Breast epithelium (tissue), 4 donors: Measurements from ENCODE around the gene CNOT1. TPM values are rescaled to one million over a fixed set of nuclear protein-coding genes. Genes with fewer than 3 reads are reported as not detected.

ENCODE experiments used
- DNase-seq, 2 donors: peaks; one replicate each; pipeline ENCODE4 v3.0.0-alpha.2; 2019; ENCODE audit warnings: low spot score in 2 of 2
- H3K27ac ChIP-seq, 2 donors: fragments of 200-600 bp; sonication (generic) in 1 of 2; one replicate each; pipeline ENCODE4 v1.5.1; 2016 to 2019; ENCODE audit warnings: mild to moderate bottlenecking in 1 of 2
- H3K27me3 ChIP-seq, 2 donors: fragments of 200-600 bp; sonication (generic) in 1 of 2; one replicate each; pipeline versions ENCODE4 v1.5.1 to v1.6.0; 2017 to 2019; ENCODE audit warnings: control low read depth in 1 of 2, mild to moderate bottlenecking in 1 of 2
- H3K36me3 ChIP-seq: fragments of 200-600 bp; one replicate; pipeline ENCODE4 v1.5.1; 2019
- H3K4me1 ChIP-seq, 2 donors: fragments of 200-600 bp; sonication (generic); one replicate each; pipeline ENCODE4 v1.5.1; 2016 to 2019; ENCODE audit warnings: control low read depth in 1 of 2
- H3K4me3 ChIP-seq, 3 donors: fragments of 200-600 bp; sonication (generic); 1 replicate in 2 of 3; 2 replicates in 1 of 3; pipeline ENCODE4 v1.5.1; 2016 to 2019; ENCODE audit warnings: mild to moderate bottlenecking in 3 of 3, moderate library complexity in 2 of 3
- H3K9me3 ChIP-seq, 2 donors: fragments of 200-600 bp; sonication (generic) in 1 of 2; one replicate each; pipeline ENCODE4 v1.5.1; 2016 to 2019; ENCODE audit warnings: control low read depth in 1 of 2
- CTCF ChIP-seq, 3 donors: fragments of 450-650 bp; IDR thresholded peaks; one replicate each; pipeline ENCODE4 v1.5.1; 2016 to 2017; ENCODE audit warnings: antibody characterized with exemption in 3 of 3, mild to moderate bottlenecking in 3 of 3, moderate library complexity in 3 of 3
- POLR2A ChIP-seq: fragments of 450-650 bp; IDR thresholded peaks from one replicate; pipeline ENCODE4 v1.6.1; 2016; ENCODE audit warnings: antibody characterized with exemption, mild to moderate bottlenecking, moderate library complexity
- POLR2AphosphoS5 ChIP-seq, 3 donors: sonication (generic); formaldehyde crosslinking; IDR thresholded peaks; one replicate each; pipeline ENCODE4 v1.6.1; 2017; ENCODE audit warnings: antibody characterized with exemption in 3 of 3
- intact Hi-C: fragments of 100-400 bp; cut with DNase I; formaldehyde crosslinking; loops from one replicate; pipeline ENCODE4 v1.15.1; 2023; ENCODE audit warnings: low total_unique reads
- total RNA-seq, 3 donors: library from RNA; depleted of rRNA; stranded (reverse); fragments of >200 nt; gene quantifications; one replicate each; pipeline ENCODE4 v1.1.0, GENCODE V29; 2016

CNOT1 gene
- total RNA-seq, 3 donors from 2014 or later, result 106 to 140 (median 117) TPM

GRCh38 chr16:58548378-58548777, 81.2 kb downstream of the CNOT1 start:
- Histone ChIP-seq H3K27me3 (no peaks in the 10 kb centered on the region), H3K9me3 (no peaks in the 10 kb centered on the region), H3K27ac (no peak overlapping the region), H3K4me3 (no peak overlapping the region), H3K4me1 (no peaks in the 10 kb centered on the region), H3K36me3 (peaks cover 19% of the 10 kb centered on the region)
- no peak for DNase-seq
- intact Hi-C loops, result no loop called here
- TF ChIP-seq CTCF (IDR thresholded peaks at IDR 0.05) (no peak), POLR2AphosphoS5 (IDR thresholded peaks at IDR 0.05) (no peak), POLR2A (no peak)

- intact Hi-C loops, result no loop called here
- Histone ChIP-seq H3K4me3 (no peak overlapping the region), H3K4me1 (no peaks in the 10 kb centered on the region), H3K27ac (no peak overlapping the region), H3K27me3 (no peaks in the 10 kb centered on the region), H3K36me3 (peaks cover 29% of the 10 kb centered on the region), H3K9me3 (no peaks in the 10 kb centered on the region)
- TF ChIP-seq POLR2AphosphoS5 (IDR thresholded peaks at IDR 0.05) (no peak), CTCF (IDR thresholded peaks at IDR 0.05) (no peak), POLR2A (no peak)
- no peak for DNase-seq
Observed at GRCh38 chr16:58543685-58544084, 85.9 kb downstream of the CNOT1 start.

- DNase-seq, result no peak
- Histone ChIP-seq H3K9me3 (no peaks in the 10 kb centered on the region), H3K27ac (no peak overlapping the region), H3K4me3 (no peak overlapping the region), H3K4me1 (no peaks in the 10 kb centered on the region), H3K36me3 (peaks cover 29% of the 10 kb centered on the region), H3K27me3 (no peaks in the 10 kb centered on the region)
- TF ChIP-seq POLR2AphosphoS5 (IDR thresholded peaks at IDR 0.05) (no peak), CTCF (IDR thresholded peaks at IDR 0.05) (no peak), POLR2A (no peak)
- intact Hi-C loops, result no loop called here
Observed at GRCh38 chr16:58542291-58542690, 87.3 kb downstream of the CNOT1 start.

- no peaks in the 10 kb centered on the region for H3K9me3 ChIP-seq
- H3K4me3 ChIP-seq, result no peak overlapping the region
- no peaks in the 10 kb centered on the region for H3K27me3 ChIP-seq
- H3K4me1 ChIP-seq, result no peaks in the 10 kb centered on the region
- intact Hi-C loops, result no loop called here
- peaks cover 29% of the 10 kb centered on the region for H3K36me3 ChIP-seq
- no peak for TF ChIP-seq POLR2AphosphoS5 (IDR thresholded peaks at IDR 0.05)
- no peak for TF ChIP-seq POLR2A
- no peak for TF ChIP-seq CTCF (IDR thresholded peaks at IDR 0.05)
- no peak overlapping the region for H3K27ac ChIP-seq
- no peak for DNase-seq
Observed at GRCh38 chr16:58541711-58542110, 87.9 kb downstream of the CNOT1 start.

- no peaks in the 10 kb centered on the region for H3K27me3 ChIP-seq
- no peak for DNase-seq
- H3K4me1 ChIP-seq, result no peaks in the 10 kb centered on the region
- H3K27ac ChIP-seq, result no peak overlapping the region
- peaks cover 13% of the 10 kb centered on the region for H3K36me3 ChIP-seq
- no peak overlapping the region for H3K4me3 ChIP-seq
- no peaks in the 10 kb centered on the region for H3K9me3 ChIP-seq
- intact Hi-C loops, result no loop called here
- TF ChIP-seq CTCF (IDR thresholded peaks at IDR 0.05), result no peak
- no peak for TF ChIP-seq POLR2A
- TF ChIP-seq POLR2AphosphoS5 (IDR thresholded peaks at IDR 0.05), result no peak
Observed at GRCh38 chr16:58537124-58537906, 92.3 kb downstream of the CNOT1 start.
